Liver (tissue), 9 donors: Measurements from ENCODE around the gene LEMD2. TPM values are rescaled to one million over a fixed set of nuclear protein-coding genes. Genes with fewer than 3 reads are reported as not detected.

Experiments used
- DNase-seq: peaks from one replicate; pipeline ENCODE4 v3.0.0-alpha.2; 2017; ENCODE audit warnings: low spot score
- H3K27ac ChIP-seq, 2 donors: one replicate each; pipeline ENCODE4 v1.7.0; 2013; ENCODE audit warnings: inconsistent platforms in 2 of 2, low read length in 2 of 2, control low read depth in 1 of 2, low read depth in 1 of 2, mild to moderate bottlenecking in 1 of 2
- H3K27me3 ChIP-seq, 4 donors: one replicate each; pipeline versions ENCODE4 v1.6.1 to v1.7.0; 2013; ENCODE audit warnings: low read length in 3 of 4, inconsistent platforms in 1 of 4, mild to moderate bottlenecking in 1 of 4, moderate library complexity in 1 of 4; ENCODE audit not compliant: control insufficient read depth in 4 of 4, insufficient read depth in 4 of 4
- H3K36me3 ChIP-seq, 4 donors: one replicate each; pipeline versions ENCODE4 v1.6.1 to v1.7.0; 2013; ENCODE audit warnings: low read length in 3 of 4, mild to moderate bottlenecking in 3 of 4, low read depth in 1 of 4, moderate library complexity in 1 of 4; ENCODE audit not compliant: control insufficient read depth in 4 of 4, insufficient read depth in 3 of 4
- H3K4me1 ChIP-seq, 4 donors: one replicate each; pipeline versions ENCODE4 v1.6.1 to v1.7.0; 2013; ENCODE audit warnings: low read length in 3 of 4, mild to moderate bottlenecking in 3 of 4, moderate library complexity in 1 of 4; ENCODE audit not compliant: control insufficient read depth in 4 of 4, insufficient read depth in 4 of 4
- H3K4me3 ChIP-seq, 3 donors: one replicate each; pipeline versions ENCODE4 v1.6.1 to v1.7.0; 2013; ENCODE audit warnings: low read length in 3 of 3, control low read depth in 1 of 3, low read depth in 1 of 3, mild to moderate bottlenecking in 1 of 3
- H3K9ac ChIP-seq, 2 donors: one replicate each; pipeline ENCODE4 v1.7.0; 2013; ENCODE audit warnings: low read length in 2 of 2, mild to moderate bottlenecking in 2 of 2, moderate library complexity in 2 of 2, control low read depth in 1 of 2, low read depth in 1 of 2
- H3K9me3 ChIP-seq, 4 donors: one replicate each; pipeline versions ENCODE4 v1.6.1 to v1.7.0; 2013; ENCODE audit warnings: low read length in 3 of 4; ENCODE audit not compliant: control insufficient read depth in 4 of 4
- CTCF ChIP-seq: fragments of 150-350 bp; IDR thresholded peaks from 2 replicates; pipeline ENCODE4 v1.5.1; 2017; ENCODE audit warnings: improper control_type of control experiment, low read depth, low read length; ENCODE audit not compliant: missing input control
- EGR1 ChIP-seq, 2 donors: IDR thresholded peaks; 2 replicates each; pipeline ENCODE4 v1.6.1; 2016 to 2018; ENCODE audit warnings: antibody characterized with exemption in 2 of 2, low read depth in 2 of 2
- FOXA1 ChIP-seq: IDR thresholded peaks from 2 replicates; pipeline ENCODE4 v1.6.1; 2016; ENCODE audit warnings: antibody characterized with exemption
- FOXA2 ChIP-seq: IDR thresholded peaks from 2 replicates; pipeline ENCODE4 v1.6.1; 2016; ENCODE audit warnings: antibody characterized with exemption
- GABPA ChIP-seq, 2 donors: IDR thresholded peaks in 1 of 2; conservative IDR thresholded peaks in 1 of 2; 2 replicates each; pipeline ENCODE4 v1.6.1; 2016; ENCODE audit warnings: antibody characterized with exemption in 2 of 2, mild to moderate bottlenecking in 1 of 2, moderate library complexity in 1 of 2
- HNF4A ChIP-seq, 2 donors: conservative IDR thresholded peaks; 2 replicates each; pipeline ENCODE4 v1.6.1; 2016; ENCODE audit warnings: antibody characterized with exemption in 2 of 2, mild to moderate bottlenecking in 2 of 2
- HNF4G ChIP-seq: IDR thresholded peaks from 2 replicates; pipeline ENCODE4 v1.6.1; 2016; ENCODE audit warnings: antibody characterized with exemption
- JUND ChIP-seq, 2 donors: IDR thresholded peaks; 2 replicates each; pipeline ENCODE4 v1.6.1; 2016; ENCODE audit warnings: antibody characterized with exemption in 2 of 2
- NR2F2 ChIP-seq: IDR thresholded peaks from 2 replicates; pipeline ENCODE4 v1.6.1; 2016; ENCODE audit warnings: antibody characterized with exemption
- RAD21 ChIP-seq, 2 donors: IDR thresholded peaks; 2 replicates each; pipeline ENCODE4 v1.6.1; 2016; ENCODE audit warnings: antibody characterized with exemption in 2 of 2, mild to moderate bottlenecking in 2 of 2
- RXRA ChIP-seq, 2 donors: IDR thresholded peaks; 2 replicates each; pipeline ENCODE4 v1.6.1; 2017 to 2018; ENCODE audit warnings: antibody characterized with exemption in 2 of 2, mild to moderate bottlenecking in 1 of 2
- SP1 ChIP-seq: IDR thresholded peaks from 2 replicates; pipeline ENCODE4 v1.6.1; 2018; ENCODE audit warnings: antibody characterized with exemption, mild to moderate bottlenecking
- TAF1 ChIP-seq: conservative IDR thresholded peaks from 2 replicates; pipeline ENCODE4 v1.6.1; 2016; ENCODE audit warnings: antibody characterized with exemption, mild to moderate bottlenecking
- YY1 ChIP-seq: IDR thresholded peaks from 2 replicates; pipeline ENCODE4 v1.6.1; 2016; ENCODE audit warnings: antibody characterized with exemption, mild to moderate bottlenecking
- ZBTB33 ChIP-seq: IDR thresholded peaks from 2 replicates; pipeline ENCODE4 v1.6.1; 2016; ENCODE audit warnings: antibody characterized with exemption
- WGBS: extraction: QIAGEN DNeasy Blood & Tissue Kit; methylation state at CpG from one replicate; pipeline ENCODE4 v1.1.7; 2013; 5-methylcytosine and 5-hydroxymethylcytosine counted together
- polyA plus RNA-seq, 2 donors: library from polyadenylated mRNA; stranded (reverse) in 1 of 2; unstranded in 1 of 2; fragments of 200-250 nt in 1 of 2; fragments of >200 nt in 1 of 2; fragmentation: Nextera tagmentation in 1 of 2; extraction: Ambion mirVana in 1 of 2; gene quantifications; one replicate each; pipeline versions ENCODE4 v1.2.1 to v1.2.3, GENCODE V29; 2013 to 2015
- total RNA-seq, 2 donors: library from RNA; depleted of rRNA; stranded (reverse); fragments of >200 nt; gene quantifications; one replicate each; pipeline ENCODE4 v1.2.3, GENCODE V29; 2014
- TF ChIP-seq, protein P1 (sequence below): IDR thresholded peaks from 2 replicates; pipeline ENCODE4 v1.6.1; 2016; ENCODE audit warnings: antibody characterized with exemption, mild to moderate bottlenecking
- TF ChIP-seq, protein P2 (sequence below): IDR thresholded peaks from 2 replicates; pipeline ENCODE4 v1.6.1; 2016; ENCODE audit warnings: antibody characterized with exemption
- TF ChIP-seq, protein P3 (sequence below): IDR thresholded peaks from 2 replicates; pipeline ENCODE4 v1.6.1; 2016; ENCODE audit warnings: antibody characterized with exemption
- donor health status: healthy.
- donor health status: healthy.
- donor health status: healthy.
- donor health status: healthy.
- donor health status: healthy.

The LEMD2 gene
- total and polyA plus RNA-seq, 4 donors, result 6.5 to 23.1 (median 16.6) TPM

- 89% methylated on average over 16 of the region's 16 CpGs for WGBS
- H3K36me3 ChIP-seq, result peaks cover 39 to 71% (median 55%) of the 10 kb centered on the region in 4 donors
- no peak overlapping the region for H3K9ac ChIP-seq
- no peak for DNase-seq
- no peak for TF ChIP-seq FOXA1
- TF ChIP-seq, protein P1, sequence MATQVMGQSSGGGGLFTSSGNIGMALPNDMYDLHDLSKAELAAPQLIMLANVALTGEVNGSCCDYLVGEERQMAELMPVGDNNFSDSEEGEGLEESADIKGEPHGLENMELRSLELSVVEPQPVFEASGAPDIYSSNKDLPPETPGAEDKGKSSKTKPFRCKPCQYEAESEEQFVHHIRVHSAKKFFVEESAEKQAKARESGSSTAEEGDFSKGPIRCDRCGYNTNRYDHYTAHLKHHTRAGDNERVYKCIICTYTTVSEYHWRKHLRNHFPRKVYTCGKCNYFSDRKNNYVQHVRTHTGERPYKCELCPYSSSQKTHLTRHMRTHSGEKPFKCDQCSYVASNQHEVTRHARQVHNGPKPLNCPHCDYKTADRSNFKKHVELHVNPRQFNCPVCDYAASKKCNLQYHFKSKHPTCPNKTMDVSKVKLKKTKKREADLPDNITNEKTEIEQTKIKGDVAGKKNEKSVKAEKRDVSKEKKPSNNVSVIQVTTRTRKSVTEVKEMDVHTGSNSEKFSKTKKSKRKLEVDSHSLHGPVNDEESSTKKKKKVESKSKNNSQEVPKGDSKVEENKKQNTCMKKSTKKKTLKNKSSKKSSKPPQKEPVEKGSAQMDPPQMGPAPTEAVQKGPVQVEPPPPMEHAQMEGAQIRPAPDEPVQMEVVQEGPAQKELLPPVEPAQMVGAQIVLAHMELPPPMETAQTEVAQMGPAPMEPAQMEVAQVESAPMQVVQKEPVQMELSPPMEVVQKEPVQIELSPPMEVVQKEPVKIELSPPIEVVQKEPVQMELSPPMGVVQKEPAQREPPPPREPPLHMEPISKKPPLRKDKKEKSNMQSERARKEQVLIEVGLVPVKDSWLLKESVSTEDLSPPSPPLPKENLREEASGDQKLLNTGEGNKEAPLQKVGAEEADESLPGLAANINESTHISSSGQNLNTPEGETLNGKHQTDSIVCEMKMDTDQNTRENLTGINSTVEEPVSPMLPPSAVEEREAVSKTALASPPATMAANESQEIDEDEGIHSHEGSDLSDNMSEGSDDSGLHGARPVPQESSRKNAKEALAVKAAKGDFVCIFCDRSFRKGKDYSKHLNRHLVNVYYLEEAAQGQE, result no peak
- no peak for TF ChIP-seq FOXA2
- TF ChIP-seq, protein P2, sequence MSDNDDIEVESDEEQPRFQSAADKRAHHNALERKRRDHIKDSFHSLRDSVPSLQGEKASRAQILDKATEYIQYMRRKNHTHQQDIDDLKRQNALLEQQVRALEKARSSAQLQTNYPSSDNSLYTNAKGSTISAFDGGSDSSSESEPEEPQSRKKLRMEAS, result no peak
- TF ChIP-seq RXRA (IDR thresholded peaks at IDR 0.05), result no peak
- TF ChIP-seq JUND (IDR thresholded peaks at IDR 0.05), result no peak
- TF ChIP-seq YY1, result no peak
- no peak for TF ChIP-seq NR2F2
- no peak for TF ChIP-seq ZBTB33
- TF ChIP-seq CTCF, result no peak
- no peak for TF ChIP-seq SP1
- TF ChIP-seq, protein P3, sequence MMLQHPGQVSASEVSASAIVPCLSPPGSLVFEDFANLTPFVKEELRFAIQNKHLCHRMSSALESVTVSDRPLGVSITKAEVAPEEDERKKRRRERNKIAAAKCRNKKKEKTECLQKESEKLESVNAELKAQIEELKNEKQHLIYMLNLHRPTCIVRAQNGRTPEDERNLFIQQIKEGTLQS, result no peak
- no peak for TF ChIP-seq HNF4G
- no peak for TF ChIP-seq HNF4A (conservative IDR thresholded peaks at IDR 0.05)
- no peak for TF ChIP-seq RAD21 (IDR thresholded peaks at IDR 0.05)
- no peak for TF ChIP-seq EGR1 (IDR thresholded peaks at IDR 0.05; ENCODE audit: low read depth in 2 of 2)
- no peak for TF ChIP-seq TAF1
- TF ChIP-seq GABPA (IDR thresholded peaks at IDR 0.05 in 1 of 2, conservative IDR thresholded peaks at IDR 0.05 in 1 of 2), result no peak
- no peaks in the 10 kb centered on the region for H3K27me3 ChIP-seq
- H3K4me1 ChIP-seq, result peaks cover 0 to 6% (median 0%) of the 10 kb centered on the region in 4 donors
- no peaks in the 10 kb centered on the region for H3K9me3 ChIP-seq
- H3K27ac ChIP-seq, result no peak overlapping the region
- no peak overlapping the region for H3K4me3 ChIP-seq
Measured at GRCh38 chr6:33781131-33781975, 7.6 kb downstream of the LEMD2 start.
